H1 (cell line): Measurements from ENCODE around the gene SENP1. TPM values are rescaled to one million over a fixed set of nuclear protein-coding genes. Genes with fewer than 3 reads are reported as not detected.

Experiments
- CTCF ChIA-PET: fragments of 300-600 bp; sonication (Branson Sonifier 250); formaldehyde crosslinking; loops from one replicate; lab custom pipeline; 2021; ENCODE audit not compliant: partially characterized antibody; lab: Charles Lee
- POLR2A ChIA-PET: fragments of 300-600 bp; sonication (Branson Sonifier 250); formaldehyde crosslinking; loops from one replicate; lab custom pipeline; 2021; ENCODE audit warnings: inconsistent platforms; ENCODE audit not compliant: partially characterized antibody; lab: Charles Lee
- DNase-seq, 2 experiments: peaks; one replicate each; pipeline versions ENCODE4 v3.0.0 to v3.0.0-alpha.2; 2010 to 2022; ENCODE audit warnings: low spot score in 2 of 2, low read depth in 1 of 2, mixed read lengths in 1 of 2
- FAIRE-seq: peaks from 2 replicates; lab custom pipeline; 2011; peaks lifted over from hg19 to GRCh38; lab: Jason Lieb, UNC
- H2AFZ ChIP-seq: 2 replicates; pipeline ENCODE4 v1.8.1; 2012; ENCODE audit warnings: low read length, inconsistent platforms
- H2AK5ac ChIP-seq: 2 replicates; pipeline ENCODE4 v1.6.1; 2013; ENCODE audit warnings: low read depth, low read length
- H2BK120ac ChIP-seq: replicated peaks from 2 replicates; pipeline ENCODE3; 2013; ENCODE audit warnings: low read depth, low read length, inconsistent platforms
- H2BK12ac ChIP-seq: 2 replicates; pipeline ENCODE4 v1.6.1; 2013; ENCODE audit warnings: low read depth, low read length
- H2BK15ac ChIP-seq: 2 replicates; pipeline ENCODE4 v1.6.1; 2013; ENCODE audit warnings: low read length
- H2BK20ac ChIP-seq: 2 replicates; pipeline ENCODE4 v1.6.1; 2013; ENCODE audit warnings: low read length
- H2BK5ac ChIP-seq: 2 replicates; pipeline ENCODE4 v1.6.1; 2013; ENCODE audit warnings: low read depth, low read length
- H3K14ac ChIP-seq: 2 replicates; pipeline ENCODE4 v1.6.1; 2013; ENCODE audit warnings: inconsistent platforms; ENCODE audit not compliant: insufficient read length
- H3K18ac ChIP-seq: 2 replicates; pipeline ENCODE4 v1.6.1; 2013; ENCODE audit warnings: low read length; ENCODE audit errors: extremely low read depth
- H3K23ac ChIP-seq: 2 replicates; pipeline ENCODE4 v1.6.1; 2013; ENCODE audit warnings: inconsistent platforms; ENCODE audit not compliant: insufficient read length
- H3K23me2 ChIP-seq: 2 replicates; pipeline ENCODE4 v1.6.1; 2013; ENCODE audit warnings: low read depth, low read length
- H3K27ac ChIP-seq: 2 replicates; pipeline ENCODE4 v1.6.1; 2011; ENCODE audit warnings: low read depth, low read length, inconsistent platforms
- H3K27me3 ChIP-seq, 4 experiments: replicated peaks in 1 of 4; 1 replicate in 1 of 4; 2 replicates in 3 of 4; pipeline versions ENCODE4 v1.6.1 to v1.8.1; 2011 to 2013; ENCODE audit warnings: low read length in 3 of 4, mild to moderate bottlenecking in 3 of 4, inconsistent platforms in 2 of 4, mixed read lengths in 2 of 4, moderate library complexity in 1 of 4; ENCODE audit not compliant: control insufficient read depth in 3 of 4, insufficient read depth in 3 of 4; ENCODE audit errors: extremely low read depth in 1 of 4
- H3K36me3 ChIP-seq, 4 experiments: 2 replicates each; pipeline versions ENCODE4 v1.6.1 to v1.8.1; 2011 to 2013; ENCODE audit warnings: mild to moderate bottlenecking in 4 of 4, low read length in 3 of 4, moderate library complexity in 2 of 4, control low read depth in 1 of 4, inconsistent platforms in 1 of 4; ENCODE audit not compliant: insufficient read depth in 4 of 4, control insufficient read depth in 2 of 4
- H3K4ac ChIP-seq: replicated peaks from 2 replicates; pipeline ENCODE3; 2013; ENCODE audit warnings: low read length, low read depth, mixed read lengths, inconsistent platforms; ENCODE audit not compliant: insufficient read length
- H3K4me1 ChIP-seq, 4 experiments: replicated peaks in 1 of 4; 1 replicate in 1 of 4; 2 replicates in 3 of 4; pipeline versions ENCODE4 v1.6.1 to v1.8.1; 2011 to 2013; ENCODE audit warnings: low read length in 3 of 4, inconsistent platforms in 2 of 4, mixed read lengths in 1 of 4; ENCODE audit not compliant: insufficient read depth in 4 of 4, control insufficient read depth in 3 of 4
- H3K4me2 ChIP-seq, 2 experiments: 2 replicates each; pipeline versions ENCODE4 v1.6.1 to v1.8.1; 2011 to 2013; ENCODE audit warnings: low read depth in 2 of 2, low read length in 2 of 2, control low read depth in 1 of 2, inconsistent platforms in 1 of 2, mild to moderate bottlenecking in 1 of 2; ENCODE audit not compliant: insufficient read depth in 1 of 2
- H3K4me3 ChIP-seq, 4 experiments: fragments of 200-600, 300-600 bp in 1 of 4; sonication (generic), shearing (Covaris generic), sonication (Bioruptor Twin) in 1 of 4; 2 replicates each; pipeline versions ENCODE4 v1.5.1 to v1.8.1; 2011 to 2016; ENCODE audit warnings: low read length in 4 of 4, low read depth in 3 of 4, control low read depth in 2 of 4, inconsistent platforms in 2 of 4, mild to moderate bottlenecking in 2 of 4, mixed read lengths in 1 of 4, moderate library complexity in 1 of 4; ENCODE audit not compliant: insufficient read depth in 2 of 4; ENCODE audit errors: extremely low read depth in 1 of 4
- H3K56ac ChIP-seq: replicated peaks from 2 replicates; pipeline ENCODE3; 2013; ENCODE audit warnings: low read depth, mild to moderate bottlenecking, mixed read lengths, low read length, inconsistent platforms; ENCODE audit not compliant: insufficient read length
- H3K79me1 ChIP-seq: 2 replicates; pipeline ENCODE4 v1.6.1; 2013; ENCODE audit warnings: low read depth, low read length, control low read depth
- H3K79me2 ChIP-seq, 2 experiments: 2 replicates each; pipeline versions ENCODE4 v1.6.1 to v1.8.1; 2012 to 2013; ENCODE audit warnings: low read length in 2 of 2, mild to moderate bottlenecking in 2 of 2, inconsistent platforms in 1 of 2; ENCODE audit not compliant: insufficient read depth in 2 of 2, control insufficient read depth in 1 of 2
- H3K9ac ChIP-seq, 4 experiments: replicated peaks in 1 of 4; 1 replicate in 1 of 4; 2 replicates in 3 of 4; pipeline versions ENCODE4 v1.6.1 to v1.8.1; 2011 to 2013; ENCODE audit warnings: low read depth in 3 of 4, low read length in 3 of 4, control low read depth in 2 of 4, mild to moderate bottlenecking in 2 of 4, moderate library complexity in 2 of 4, inconsistent platforms in 1 of 4; ENCODE audit errors: extremely low read depth in 1 of 4
- H3K9me3 ChIP-seq, 2 experiments: 2 replicates each; pipeline versions ENCODE4 v1.6.1 to v1.8.1; 2012 to 2013; ENCODE audit warnings: mild to moderate bottlenecking in 2 of 2, moderate library complexity in 2 of 2, control low read depth in 1 of 2, inconsistent platforms in 1 of 2, low read depth in 1 of 2, low read length in 1 of 2, mixed read lengths in 1 of 2; ENCODE audit not compliant: insufficient read depth in 2 of 2
- H4K20me1 ChIP-seq, 2 experiments: replicated peaks in 1 of 2; 2 replicates each; pipeline versions ENCODE3 to v1.8.1; 2011 to 2013; ENCODE audit warnings: inconsistent platforms in 2 of 2, low read length in 2 of 2, mild to moderate bottlenecking in 1 of 2; ENCODE audit not compliant: insufficient read depth in 2 of 2, control insufficient read depth in 1 of 2
- H4K5ac ChIP-seq: 2 replicates; pipeline ENCODE4 v1.6.1; 2013; ENCODE audit warnings: low read length, low read depth, mixed read lengths, inconsistent platforms; ENCODE audit not compliant: insufficient read length
- H4K8ac ChIP-seq: 2 replicates; pipeline ENCODE4 v1.8.0; 2013; ENCODE audit warnings: mild to moderate bottlenecking, moderate library complexity, low read length, inconsistent platforms; ENCODE audit not compliant: insufficient read depth; ENCODE audit errors: extremely low read depth
- H4K91ac ChIP-seq: replicated peaks from 2 replicates; pipeline ENCODE3; 2013; ENCODE audit warnings: low read length, mixed read lengths, inconsistent platforms; ENCODE audit not compliant: insufficient read length
- BCL11A ChIP-seq, 2 experiments: IDR thresholded peaks; one replicate each; pipeline ENCODE4 v1.6.1; 2011; ENCODE audit warnings: low read depth in 2 of 2, low read length in 2 of 2, mild to moderate bottlenecking in 2 of 2
- FOSL1 ChIP-seq: IDR thresholded peaks from 2 replicates; pipeline ENCODE4 v1.6.1; 2011; ENCODE audit warnings: mild to moderate bottlenecking, low read depth, low read length, moderate library complexity; ENCODE audit not compliant: insufficient read depth
- GABPA ChIP-seq: IDR thresholded peaks from 2 replicates; pipeline ENCODE4 v1.6.1; 2011; ENCODE audit warnings: mild to moderate bottlenecking, low read length, moderate library complexity, borderline replicate concordance; ENCODE audit not compliant: insufficient read depth
- KDM4A ChIP-seq: IDR thresholded peaks from one replicate; pipeline ENCODE4 v1.7.1; 2012; ENCODE audit warnings: low read depth, mild to moderate bottlenecking, moderate library complexity, low read length, inconsistent platforms; ENCODE audit not compliant: severe bottlenecking
- MAFK ChIP-seq: IDR thresholded peaks from 2 replicates; pipeline ENCODE4 v1.6.1; 2012; ENCODE audit warnings: low read depth, mild to moderate bottlenecking, improper control_type of control experiment, low read length
- NANOG ChIP-seq: IDR thresholded peaks from 2 replicates; pipeline ENCODE4 v1.6.1; 2011; ENCODE audit warnings: low read length, low read depth, mild to moderate bottlenecking, inconsistent platforms; ENCODE audit not compliant: insufficient read depth, poor library complexity, severe bottlenecking
- PHF8 ChIP-seq: fragments of 200-600 bp; sonication (generic); conservative IDR thresholded peaks from 2 replicates; pipeline ENCODE4 v1.7.1; 2012; ENCODE audit warnings: low read depth, mild to moderate bottlenecking, inconsistent platforms, low read length, moderate library complexity
- RXRA ChIP-seq: IDR thresholded peaks from 2 replicates; pipeline ENCODE4 v1.6.1; 2011; ENCODE audit warnings: low read depth, mild to moderate bottlenecking, low read length, moderate library complexity; ENCODE audit not compliant: insufficient read depth
- SAP30 ChIP-seq: fragments of 300-600 bp; sonication (generic); IDR thresholded peaks from 2 replicates; pipeline ENCODE4 v1.7.1; 2012; ENCODE audit warnings: low read length, moderate library complexity, mild to moderate bottlenecking, inconsistent platforms; ENCODE audit not compliant: insufficient read depth, insufficient replicate concordance
- TAF1 ChIP-seq: IDR thresholded peaks from 2 replicates; pipeline ENCODE4 v1.6.1; 2011; ENCODE audit warnings: mild to moderate bottlenecking, low read depth, low read length
- WGBS, 2 experiments: shearing (Covaris generic) in 1 of 2; methylation state at CpG; one replicate each; pipeline versions ENCODE4 v1.1.6 to v1.1.7; 2013 to 2015; ENCODE audit warnings: low lambda C conversion rate in 2 of 2, mixed read lengths in 2 of 2, inconsistent platforms in 1 of 2, low coverage in 1 of 2, missing lambda C conversion rate in 1 of 2; ENCODE audit not compliant: insufficient replicate concordance in 2 of 2, insufficient coverage in 1 of 2, insufficient read length in 1 of 2; ENCODE audit errors: extremely low coverage in 1 of 2, missing lambda C conversion rate in 1 of 2; 5-methylcytosine and 5-hydroxymethylcytosine counted together
- polyA plus RNA-seq, 7 experiments: library from polyadenylated mRNA; depleted of rRNA in 3 of 7; stranded (reverse) in 5 of 7; unstranded in 2 of 7; fragments of >200 nt in 5 of 7; fragments of 200-250 nt in 2 of 7; gene quantifications; 1 replicate in 5 of 7; 2 replicates in 1 of 7; 4 replicates in 1 of 7; pipeline versions ENCODE4 v1.2.1 to v1.2.3, GENCODE V29; 2011 to 2013; ENCODE audit warnings: missing spikeins in 2 of 7, mixed read lengths in 2 of 7
- total RNA-seq: library from RNA; stranded (reverse); fragmentation: NEBNext Ultra II Directional; extraction: Animal tissue kit (Norgen Biotek cat#: 25700); gene quantifications from 2 replicates; pipeline ENCODE4 v1.2.1, GENCODE V29; 2021
- TF ChIP-seq, protein P1 (sequence below): IDR thresholded peaks from 2 replicates; pipeline ENCODE4 v1.6.1; 2012; ENCODE audit warnings: inconsistent platforms

SENP1 gene
- total and polyA plus RNA-seq, 2 of the 8 experiments (the other 6 are each of a cell fraction or from before 2014, with no cell fraction given): 14.2 to 31.5 TPM

DNA sequence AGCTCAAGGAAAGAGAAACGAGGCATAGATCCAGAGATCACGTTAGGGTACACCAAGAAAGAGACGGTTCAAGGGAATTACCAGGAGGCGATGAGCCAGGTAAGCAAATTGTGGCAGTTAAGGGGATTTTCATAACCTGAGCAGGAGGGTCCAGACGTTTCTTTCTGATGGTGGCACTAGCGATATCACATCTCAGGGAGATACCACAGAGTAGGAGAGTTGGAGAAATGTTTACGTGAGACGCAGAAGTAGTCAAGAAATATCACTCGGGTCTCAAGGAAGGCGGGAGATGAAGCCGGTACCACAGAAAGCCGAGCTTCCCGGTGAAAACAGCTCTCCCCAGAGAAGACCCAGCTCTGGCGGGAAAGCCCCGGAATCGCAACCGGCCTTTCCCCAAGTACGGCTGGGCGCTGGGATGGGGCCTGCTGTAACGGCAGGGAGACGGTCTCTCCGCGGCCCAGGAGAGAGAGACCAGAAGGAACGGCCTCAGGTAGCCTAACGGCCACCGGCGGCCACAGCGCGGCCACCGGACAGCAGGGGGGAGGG, 485 bp downstream of the SENP1 start:
- peaks cover 6 to 47% of the 10 kb centered on the region in 2 experiments; a peak in 3 of 4 replicates for H3K79me2 ChIP-seq
- 1% methylated on average over 23 of the region's 30 CpGs; no CpG with 5 or more reads in 1 of the 2 experiments for WGBS, 2 experiments
- TF ChIP-seq MAFK (no peak), KDM4A (no peak), FOSL1 (no peak), SAP30 (no peak), TAF1 (no peak), GABPA (no peak), BCL11A (IDR thresholded peaks at IDR 0.05; ENCODE audit: low read depth in 2 of 2, low read length in 2 of 2) (no peak), PHF8 (no peak), RXRA (no peak), NANOG (no peak)
- TF ChIP-seq, protein P1, sequence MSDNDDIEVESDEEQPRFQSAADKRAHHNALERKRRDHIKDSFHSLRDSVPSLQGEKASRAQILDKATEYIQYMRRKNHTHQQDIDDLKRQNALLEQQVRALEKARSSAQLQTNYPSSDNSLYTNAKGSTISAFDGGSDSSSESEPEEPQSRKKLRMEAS: no peak

More for the DNA sequence above, 485 bp downstream of the SENP1 start:
- Histone ChIP-seq H3K23ac (peak overlapping the region; percentile 86), H3K9ac (peak overlapping the region; percentile 74 to 98 (median 96)), H2BK15ac (0 out of 2 replicates have a peak overlapping the region, but pooled peaks have one; percentile 22), H3K4me3 (peak overlapping the region; percentile 93 to 99 (median 96)), H3K4me2 (peak overlapping the region; percentile 84 to 90), H3K4ac (peak overlapping the region; percentile 92), H3K27ac (peak overlapping the region; percentile 99), H3K79me1 (peaks cover 3% of the 10 kb centered on the region; the same call in 1 of the 2 replicates), H4K5ac (peak overlapping the region; percentile 86), H3K36me3 (no peaks in the 10 kb centered on the region), H2AK5ac (no peak overlapping the region), H2BK120ac (peak overlapping the region; percentile 4), H4K91ac (peak overlapping the region; percentile 82), H3K18ac (peak overlapping the region; percentile 88), H3K56ac (peak overlapping the region; percentile 81), H3K14ac (peak overlapping the region; percentile 63), H2BK20ac (no peak overlapping the region), H3K23me2 (peaks cover 3% of the 10 kb centered on the region; the same call in 1 of the 2 replicates), H2BK5ac (peak overlapping the region; percentile 88), H3K9me3 (no peaks in the 10 kb centered on the region), H4K8ac (peak overlapping the region; percentile 98), H2AFZ (peak overlapping the region; percentile 72), H3K4me1 (peaks cover 0 to 6% (median 3%) of the 10 kb centered on the region in 4 experiments; a peak in 4 of 7 replicates), H3K27me3 (peaks cover 0 to 5% (median 0%) of the 10 kb centered on the region in 4 experiments; a peak in 2 of 7 replicates), H4K20me1 (no peaks in the 10 kb centered on the region), H2BK12ac (peak overlapping the region; percentile 29)
- DNase-seq (no peak), FAIRE-seq (no peak)
- CTCF ChIA-PET: interaction anchor here (1.0 to 2.1 kb wide), 5 partner anchors 14 to 268 kb away, joined by 3 to 7 read pairs (median 3); no protein-coding TSS in a partner anchor
- POLR2A ChIA-PET: interaction anchor here (0.6 to 7.5 kb wide), 22 partner anchors 12 to 373 kb away, joined by 3 to 56 read pairs (median 4); partner anchors contain the start of genes ASB8 and PFKM
